Stimulated activated CD8-positive, alpha-beta memory T cell treated with anti-CD3 and anti-CD28 coated beads, Interleukin-2, amount 100 ng/mL, for 1 hour (primary cell): ENCODE results near the gene DPYD.

ENCODE experiments used
- DNase-seq, 2 donors: peaks; one replicate each; pipeline ENCODE4 v3.0.0-alpha.2; 2020; ENCODE audit warnings: low read depth in 2 of 2

DPYD gene

GRCh38 chr1:97693601-97694000 lies 227.2 kb downstream of the DPYD start:
- no peak for DNase-seq

- DNase-seq: no peak
Measured at GRCh38 chr1:97691325-97691724, 229.5 kb downstream of the DPYD start.

- DNase-seq: no peak
Measured at GRCh38 chr1:97685360-97685759, 235.5 kb downstream of the DPYD start.

- no peak for DNase-seq
Measured at GRCh38 chr1:97680894-97681293, 239.9 kb downstream of the DPYD start.

- DNase-seq: no peak
Measured at GRCh38 chr1:97680470-97680869, 240.4 kb downstream of the DPYD start.

- no peak for DNase-seq
Measured at GRCh38 chr1:97677702-97678101, 243.1 kb downstream of the DPYD start.

- DNase-seq: no peak
Measured at GRCh38 chr1:97674517-97674916, 246.3 kb downstream of the DPYD start.

GRCh38 chr1:97668945-97669344 lies 251.9 kb downstream of the DPYD start:
- no peak for DNase-seq

GRCh38 chr1:97660431-97661105 lies 260.3 kb downstream of the DPYD start:
- DNase-seq: no peak

GRCh38 chr1:97654876-97655585 lies 265.8 kb downstream of the DPYD start:
- DNase-seq: no peak

- DNase-seq: no peak
Measured at GRCh38 chr1:97651250-97651649, 269.6 kb downstream of the DPYD start.

GRCh38 chr1:97649591-97649990 lies 271.2 kb downstream of the DPYD start:
- DNase-seq: no peak

- no peak for DNase-seq
Measured at GRCh38 chr1:97647776-97648175, 273.1 kb downstream of the DPYD start.

GRCh38 chr1:97646071-97646470 lies 274.8 kb downstream of the DPYD start:
- DNase-seq: no peak

- DNase-seq: no peak
Measured at GRCh38 chr1:97640677-97641076, 280.2 kb downstream of the DPYD start.

- no peak for DNase-seq
Measured at GRCh38 chr1:97636941-97637340, 283.9 kb downstream of the DPYD start.

GRCh38 chr1:97634758-97635157 lies 286.1 kb downstream of the DPYD start:
- DNase-seq: no peak

- DNase-seq: no peak
Measured at GRCh38 chr1:97632776-97633175, 288.1 kb downstream of the DPYD start.

- no peak for DNase-seq
Measured at GRCh38 chr1:97632075-97632474, 288.8 kb downstream of the DPYD start.

GRCh38 chr1:97630948-97631347 lies 289.9 kb downstream of the DPYD start:
- no peak for DNase-seq

GRCh38 chr1:97630281-97630680 lies 290.6 kb downstream of the DPYD start:
- no peak for DNase-seq

- no peak for DNase-seq
Measured at GRCh38 chr1:97623220-97623619, 297.6 kb downstream of the DPYD start.

- no peak for DNase-seq
Measured at GRCh38 chr1:97621955-97622354, 298.9 kb downstream of the DPYD start.

GRCh38 chr1:97619706-97620105 lies 301.1 kb downstream of the DPYD start:
- DNase-seq: no peak
